ENCODE measurements around the gene CELSR1. TPM values are rescaled to one million over a fixed set of nuclear protein-coding genes. Genes with fewer than 3 reads are reported as not detected.

Gene CELSR1
- total RNA-seq, 2 experiments from 2014 or later: 3.7 to 5.2 TPM

GRCh38 chr22:46364341-46365165 lies 172.9 kb downstream of the CELSR1 start:
- Histone ChIP-seq H3K9me2 (ENCODE audit: insufficient read depth, low read length) (no peaks in the 10 kb centered on the region), H3K4me3 (ENCODE audit: low read depth, low read length, poor library complexity, severe bottlenecking) (no peak overlapping the region), H4K20me1 (ENCODE audit: insufficient read depth, low read length) (no peaks in the 10 kb centered on the region), H3K79me2 (ENCODE audit: insufficient read depth, low read depth, low read length) (no peaks in the 10 kb centered on the region), H3K9me3 (ENCODE audit: low read length) (no peaks in the 10 kb centered on the region), H3K4me1 (ENCODE audit: insufficient read depth, low read length, poor library complexity, severe bottlenecking) (peaks cover 30% of the 10 kb centered on the region), H3K36me3 (ENCODE audit: insufficient read depth, low read length) (peaks cover under 1% of the 10 kb centered on the region; the same call in 1 of the 2 replicates), H3K27ac (ENCODE audit: low read depth, low read length, poor library complexity, severe bottlenecking) (no peak overlapping the region), H2AFZ (ENCODE audit: low read length) (no peak overlapping the region), H3K4me2 (ENCODE audit: low read length) (no peak overlapping the region)
- intact Hi-C loops (cut with micrococcal nuclease; ENCODE audit: unreplicated experiment): no loop called here
- BruUV-seq (replicated peaks): no TSS peak
- TF ChIP-seq EZH2phosphoT487 (IDR thresholded peaks at IDR 0.05; ENCODE audit: borderline replicate concordance, low read depth, low read length) (no peak), CTCF (conservative IDR thresholded peaks at IDR 0.05; ENCODE audit: low read length) (no peak)
- ChIA-PET POLR2A (no interaction called here), CTCF (ENCODE audit: unreplicated experiment) (no interaction called here)
- DNase-seq (ENCODE audit: low spot score): no peak

GRCh38 chr22:46363611-46364321 lies 173.7 kb downstream of the CELSR1 start:
- Histone ChIP-seq H4K20me1 (ENCODE audit: insufficient read depth, low read length) (no peaks in the 10 kb centered on the region), H2AFZ (ENCODE audit: low read length) (no peak overlapping the region), H3K36me3 (ENCODE audit: insufficient read depth, low read length) (peaks cover 3% of the 10 kb centered on the region; the same call in 1 of the 2 replicates), H3K4me2 (ENCODE audit: low read length) (no peak overlapping the region), H3K9me3 (ENCODE audit: low read length) (no peaks in the 10 kb centered on the region), H3K4me1 (ENCODE audit: insufficient read depth, low read length, poor library complexity, severe bottlenecking) (peaks cover 30% of the 10 kb centered on the region), H3K4me3 (ENCODE audit: low read depth, low read length, poor library complexity, severe bottlenecking) (no peak overlapping the region), H3K27ac (ENCODE audit: low read depth, low read length, poor library complexity, severe bottlenecking) (no peak overlapping the region), H3K79me2 (ENCODE audit: insufficient read depth, low read depth, low read length) (no peaks in the 10 kb centered on the region), H3K9me2 (ENCODE audit: insufficient read depth, low read length) (no peaks in the 10 kb centered on the region)
- ChIA-PET CTCF (ENCODE audit: unreplicated experiment) (no interaction called here), POLR2A (no interaction called here)
- intact Hi-C loops (cut with micrococcal nuclease; ENCODE audit: unreplicated experiment): no loop called here
- BruUV-seq (replicated peaks): no TSS peak
- TF ChIP-seq CTCF (conservative IDR thresholded peaks at IDR 0.05; ENCODE audit: low read length) (no peak), EZH2phosphoT487 (IDR thresholded peaks at IDR 0.05; ENCODE audit: borderline replicate concordance, low read depth, low read length) (no peak)
- no peak for DNase-seq (ENCODE audit: low spot score)

All from OCI-LY7 (cell line).